Embryonic facial prominence (tissue), 1 donor: ENCODE data around the gene ZNF43.
A peak's percentile ranks its signal among the peaks of the same experiment; 100 is the strongest.
"Not testable (repeated sequence)": the region's sequence is repeated elsewhere in the genome, so short reads cannot be mapped to it uniquely, and the experiment has no call there.

ENCODE experiments used
- DNase-seq: peaks from one replicate; pipeline ENCODE4 v3.0.0-alpha.2; 2016; ENCODE audit errors: extremely low spot score

The ZNF43 gene

DNA sequence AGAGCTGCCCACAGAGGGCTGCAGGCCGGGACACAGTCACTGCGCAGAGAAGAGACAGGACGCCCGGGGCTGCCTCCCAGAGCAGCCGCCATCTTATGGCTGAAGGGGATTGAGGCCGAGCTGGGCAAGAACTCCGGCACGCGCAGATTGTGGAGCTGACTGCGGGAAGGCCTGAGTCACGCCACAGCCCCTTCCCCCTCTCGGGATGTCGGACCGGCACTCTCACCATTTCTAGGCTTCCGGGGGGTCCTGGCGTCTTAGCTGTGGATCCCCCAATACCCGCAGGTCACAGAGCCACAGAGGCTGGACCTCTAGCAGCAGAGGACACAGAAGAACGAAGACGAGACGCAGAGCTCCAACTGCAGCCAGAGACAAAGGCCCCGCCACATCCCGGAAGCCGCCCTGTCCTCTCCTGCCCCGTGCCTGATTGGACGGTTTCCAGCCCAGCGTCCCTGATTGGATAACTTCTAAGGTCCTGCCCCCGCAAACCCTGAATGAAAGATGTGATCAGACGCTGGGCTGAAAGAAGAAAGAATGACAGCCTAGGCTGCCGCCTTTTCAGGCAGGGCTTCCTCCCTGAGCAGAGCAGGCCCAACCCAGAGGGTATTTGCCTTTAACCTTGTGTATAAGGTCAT lies at the start of gene ZNF43:
Gene ZNF43, minus strand, starts transcription at position 373 of the 635 bp plus-strand sequence. Its CDS starts 144 bp downstream, at position 229.
- DNase-seq, result peak; percentile 76

DNA sequence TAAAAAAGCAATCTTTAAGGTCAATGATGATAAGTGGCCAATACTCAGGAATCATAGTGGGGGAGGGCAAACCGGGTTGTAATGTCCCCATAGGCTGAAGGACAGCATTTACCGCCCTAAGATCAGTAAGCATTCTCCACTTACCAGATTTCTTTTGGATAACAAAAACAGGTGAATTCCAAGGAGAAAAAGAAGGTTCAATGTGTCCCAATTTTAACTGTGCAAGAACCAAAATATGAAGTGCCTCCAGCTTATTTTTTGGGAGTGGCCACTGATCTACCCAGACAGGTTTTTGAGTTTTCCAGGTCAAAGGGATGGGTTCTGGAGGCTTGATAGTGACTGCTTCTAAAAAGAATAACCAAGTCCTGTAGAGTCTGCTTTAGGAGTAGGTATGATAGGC lies 49.5 kb upstream of the ZNF43 start:
- not testable (repeated sequence) for DNase-seq

DNA sequence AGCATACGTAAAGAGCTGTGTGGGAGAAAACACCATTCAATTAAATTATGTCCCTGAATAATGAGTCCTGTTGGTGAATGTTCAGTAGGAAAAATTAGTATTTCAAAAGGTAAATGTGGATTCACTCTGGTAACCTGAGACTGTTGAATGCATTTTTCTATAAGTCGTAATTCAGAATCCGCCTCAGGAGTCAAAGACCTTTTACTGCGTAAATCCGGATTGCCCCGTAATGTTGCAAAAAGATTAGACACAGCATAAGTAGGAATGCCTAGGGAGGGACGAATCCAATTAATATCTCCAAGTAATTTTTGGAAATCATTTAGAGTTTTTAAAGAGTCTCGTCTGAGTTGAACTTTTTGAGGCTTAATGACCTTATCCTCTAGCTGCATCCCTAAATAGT lies 48.8 kb upstream of the ZNF43 start:
- DNase-seq, result not testable (repeated sequence)

DNA sequence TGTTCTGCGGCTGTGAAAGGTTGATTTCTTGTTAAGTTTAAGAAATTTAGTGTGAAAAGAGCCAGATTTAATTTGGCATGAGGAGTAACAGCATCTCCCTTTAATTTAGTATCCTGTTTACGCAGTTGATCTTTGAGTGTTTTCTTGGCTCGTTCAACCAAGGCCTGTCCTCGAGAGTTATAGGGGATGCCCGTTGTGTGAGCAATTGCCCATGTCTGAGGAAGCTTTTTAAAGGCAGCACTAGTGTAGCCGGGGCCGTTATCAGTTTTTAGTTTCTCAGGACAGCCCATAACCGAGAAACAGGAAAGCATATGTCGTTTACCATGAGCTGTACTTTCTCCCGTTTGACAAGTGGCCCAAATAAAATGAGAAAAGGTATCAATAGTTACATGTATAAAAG lies 47.5 kb upstream of the ZNF43 start:
- no peak for DNase-seq

DNA sequence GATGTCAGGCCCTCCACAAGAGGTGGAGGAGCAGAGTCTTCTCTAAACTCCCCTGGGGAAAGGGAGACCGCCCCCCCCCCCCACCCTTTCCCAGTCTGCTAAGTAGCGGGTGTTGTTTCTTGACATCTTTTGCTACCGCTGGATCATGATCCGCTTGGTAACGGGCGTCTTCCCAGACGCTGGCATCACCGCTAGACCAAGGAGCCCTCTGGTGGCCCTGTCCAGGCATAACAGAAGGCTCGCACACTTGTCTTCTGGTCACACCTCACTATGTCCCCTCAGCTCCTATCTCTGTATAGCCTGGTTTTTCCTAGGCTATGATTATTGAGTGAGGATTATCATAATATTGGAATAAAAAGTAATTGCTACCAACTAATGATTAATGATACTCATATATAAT lies 44.8 kb upstream of the ZNF43 start:
- not testable (repeated sequence) for DNase-seq

DNA sequence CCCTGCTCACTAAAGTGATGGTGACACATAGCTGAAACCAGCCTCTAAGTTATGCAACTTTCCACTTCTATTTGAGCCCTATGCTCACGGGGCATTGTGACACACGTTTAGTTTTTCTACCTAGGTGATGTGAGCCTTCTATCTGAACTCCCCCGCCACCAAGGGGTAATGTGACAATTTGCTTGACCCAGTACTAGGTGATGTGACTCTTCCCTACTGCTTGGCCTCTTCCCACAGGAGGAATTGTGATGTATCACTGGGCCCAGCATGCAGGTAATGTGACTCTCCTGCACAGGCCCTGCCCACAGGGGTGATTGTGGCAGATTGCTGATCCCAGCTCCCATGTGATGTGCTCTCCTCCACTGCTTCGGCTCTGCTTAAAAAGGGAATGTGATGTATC lies 42.7 kb upstream of the ZNF43 start:
- no peak for DNase-seq

DNA sequence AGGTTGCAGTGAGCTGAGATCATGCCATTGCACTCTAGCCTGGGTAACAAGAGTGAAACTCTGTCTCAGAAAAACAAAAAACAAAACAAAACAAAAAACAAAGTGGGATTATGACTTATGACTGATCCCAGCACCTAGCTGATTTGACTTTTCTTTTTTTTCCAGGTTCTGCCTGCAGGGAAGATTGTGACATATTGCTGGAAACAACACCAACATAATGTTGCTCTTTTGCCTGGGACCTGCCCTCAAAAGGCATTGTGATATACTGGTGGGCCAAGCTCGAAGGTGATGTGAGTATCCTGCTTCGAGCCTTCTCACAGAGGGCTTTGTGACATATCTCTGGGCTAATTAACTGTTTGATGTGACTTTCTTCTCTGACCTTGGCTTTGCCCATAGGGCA lies 42.0 kb upstream of the ZNF43 start:
- no peak for DNase-seq

DNA sequence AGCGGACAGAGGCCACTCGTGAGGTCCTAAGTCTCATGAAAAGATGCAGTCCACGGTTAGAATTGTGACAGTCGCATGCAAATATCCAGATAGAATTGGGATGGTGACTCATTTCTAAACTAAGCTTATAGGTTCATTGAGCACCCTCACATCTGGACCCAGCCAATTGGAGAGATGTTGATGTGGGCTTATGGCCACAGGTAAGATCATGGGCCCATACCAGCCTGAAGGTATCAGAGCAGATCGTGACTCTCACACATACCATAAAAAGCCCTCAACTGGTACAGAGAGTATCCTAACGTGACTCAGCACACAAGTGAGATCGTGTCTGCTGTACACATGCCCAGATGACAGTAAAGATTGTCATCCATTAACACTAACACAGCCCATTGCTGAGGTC lies 40.6 kb upstream of the ZNF43 start:
- DNase-seq, result not testable (repeated sequence)

DNA sequence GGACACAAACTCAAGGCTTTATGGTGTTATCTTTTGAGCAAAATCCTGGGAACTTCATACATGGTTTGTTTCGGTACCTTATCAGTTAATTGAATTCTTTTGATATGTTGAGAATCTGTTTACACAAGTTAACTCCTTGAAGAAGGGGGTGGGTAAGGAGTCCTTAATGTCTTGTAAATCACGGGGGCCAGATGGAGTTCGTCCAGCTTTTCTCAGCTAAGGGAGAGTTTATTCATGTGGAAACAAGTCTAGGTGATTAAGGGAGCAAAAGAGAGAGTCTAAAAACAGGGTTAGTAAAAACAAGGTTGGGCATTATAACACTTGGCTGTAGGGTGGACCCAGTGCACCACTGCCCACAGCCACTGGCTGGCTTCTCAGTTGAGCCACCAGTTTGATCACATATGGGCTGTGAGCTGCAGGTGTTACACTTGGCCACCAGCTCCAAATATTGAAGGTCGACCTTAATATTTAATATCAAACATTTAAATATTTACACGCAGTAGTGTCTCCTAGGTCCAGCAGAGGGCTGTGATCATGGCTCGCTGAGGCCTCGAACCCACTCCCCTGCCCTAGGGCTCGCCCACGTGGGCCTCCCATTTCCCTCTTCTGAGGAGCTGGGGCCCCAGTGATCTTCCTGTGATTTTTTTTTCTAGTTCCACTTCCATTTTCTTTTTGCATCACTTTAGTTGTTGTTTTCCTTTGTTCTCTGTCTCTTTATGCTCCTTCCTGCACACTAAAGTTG lies 21.0 kb upstream of the ZNF43 start:
- no peak for DNase-seq

DNA sequence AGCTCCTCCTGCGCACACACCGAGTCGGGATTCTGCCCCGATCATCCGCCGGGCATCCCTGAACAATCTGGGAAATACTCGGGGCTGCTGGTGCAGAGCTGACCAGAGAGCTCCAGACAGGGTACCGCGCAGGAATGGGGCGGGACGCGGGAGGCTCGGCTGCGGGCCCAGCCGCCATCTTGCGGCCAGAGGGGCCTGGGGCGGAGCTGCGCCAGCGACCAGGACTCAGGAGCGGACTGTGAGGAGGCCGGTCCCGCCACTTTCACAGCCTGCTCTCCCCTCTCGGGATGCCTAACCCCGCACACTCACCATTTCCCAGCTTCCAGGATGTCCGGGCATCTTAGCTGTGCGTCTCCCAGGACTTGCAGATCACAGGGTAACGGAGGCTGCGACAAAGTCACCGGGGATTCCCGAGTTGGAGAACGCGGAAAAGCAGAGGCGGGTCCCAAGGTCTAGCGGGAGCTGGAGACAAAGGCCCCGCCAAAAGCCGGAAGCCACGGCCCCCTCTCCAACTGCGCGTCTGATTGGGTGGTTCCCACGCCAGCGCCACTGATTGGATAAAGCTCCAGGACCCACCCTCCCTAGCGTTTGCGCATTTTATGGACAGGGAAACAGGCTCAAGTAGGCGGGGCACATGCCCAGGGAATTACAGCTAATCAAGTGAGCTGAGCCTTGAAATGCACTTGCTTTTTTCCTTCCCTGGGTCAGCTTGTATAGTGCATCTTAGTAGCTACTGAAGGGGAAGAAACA lies 15.8 kb upstream of the ZNF43 start:
- peak; percentile 88 for DNase-seq

DNA sequence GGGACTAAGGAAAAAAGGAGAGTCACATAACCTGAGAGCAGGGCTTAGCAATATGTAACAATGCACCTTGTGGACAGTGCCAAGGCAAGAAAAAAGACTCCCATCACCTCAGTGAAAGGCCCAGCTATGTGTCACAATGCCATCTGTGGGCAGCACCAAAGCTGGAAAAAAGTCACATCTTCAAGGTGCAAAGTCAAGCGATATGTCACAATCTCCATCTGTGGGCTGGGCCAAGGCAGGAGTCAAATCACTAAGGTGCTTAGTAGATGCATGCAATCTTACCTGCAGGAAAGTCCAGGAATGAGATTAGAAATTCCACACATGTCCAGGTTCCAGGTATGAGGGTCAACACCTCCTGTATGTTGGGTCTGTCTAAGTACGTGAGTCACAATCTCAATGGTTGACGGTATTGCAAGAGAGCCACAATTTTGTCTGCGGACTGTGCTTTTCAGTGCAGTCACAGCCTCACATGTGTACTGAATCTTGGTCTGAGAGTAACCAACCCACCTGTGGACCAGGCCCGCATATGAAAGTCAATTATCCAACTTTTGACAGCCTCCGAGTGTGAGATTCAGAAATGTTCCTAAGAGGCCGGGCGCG lies 14.8 kb upstream of the ZNF43 start:
- no peak for DNase-seq

DNA sequence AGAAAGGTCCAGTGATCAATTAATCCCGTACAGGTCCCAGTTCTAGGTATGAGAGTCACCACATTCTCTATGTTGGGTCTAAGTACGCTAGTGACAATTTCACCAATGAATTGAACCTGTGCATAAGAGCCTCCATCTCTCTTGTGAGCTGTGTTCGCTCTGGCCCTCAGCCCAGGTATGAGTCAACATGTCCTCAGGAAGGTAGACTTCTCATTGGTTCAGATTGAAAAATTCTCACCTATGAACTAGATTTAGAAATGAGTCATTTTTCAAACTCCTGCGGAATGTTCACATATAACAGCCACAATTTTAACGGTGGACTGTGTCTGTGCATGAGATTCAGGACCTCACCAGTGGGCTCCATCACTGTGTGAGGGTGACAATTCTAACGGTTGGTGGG lies 12.7 kb upstream of the ZNF43 start:
- DNase-seq, result no peak

DNA sequence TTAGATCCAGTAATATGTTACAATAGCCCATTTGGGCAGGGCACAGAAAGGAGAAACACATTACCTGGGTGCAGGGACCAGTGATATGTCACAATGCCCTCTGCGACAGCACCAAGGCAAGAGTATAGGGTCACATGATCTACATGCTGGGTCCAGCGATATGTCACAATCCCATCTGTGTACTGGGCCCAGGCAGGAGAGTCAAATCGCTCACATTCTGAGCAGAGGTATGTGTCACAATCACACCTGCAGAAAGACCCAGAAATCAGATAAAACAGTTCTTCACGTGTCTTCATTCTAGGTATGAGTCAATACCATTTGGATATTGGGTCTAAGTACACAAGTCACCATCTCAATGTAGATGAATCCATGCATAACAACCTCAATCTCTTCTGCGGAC lies 7.1 kb upstream of the ZNF43 start:
- DNase-seq, result no peak

DNA sequence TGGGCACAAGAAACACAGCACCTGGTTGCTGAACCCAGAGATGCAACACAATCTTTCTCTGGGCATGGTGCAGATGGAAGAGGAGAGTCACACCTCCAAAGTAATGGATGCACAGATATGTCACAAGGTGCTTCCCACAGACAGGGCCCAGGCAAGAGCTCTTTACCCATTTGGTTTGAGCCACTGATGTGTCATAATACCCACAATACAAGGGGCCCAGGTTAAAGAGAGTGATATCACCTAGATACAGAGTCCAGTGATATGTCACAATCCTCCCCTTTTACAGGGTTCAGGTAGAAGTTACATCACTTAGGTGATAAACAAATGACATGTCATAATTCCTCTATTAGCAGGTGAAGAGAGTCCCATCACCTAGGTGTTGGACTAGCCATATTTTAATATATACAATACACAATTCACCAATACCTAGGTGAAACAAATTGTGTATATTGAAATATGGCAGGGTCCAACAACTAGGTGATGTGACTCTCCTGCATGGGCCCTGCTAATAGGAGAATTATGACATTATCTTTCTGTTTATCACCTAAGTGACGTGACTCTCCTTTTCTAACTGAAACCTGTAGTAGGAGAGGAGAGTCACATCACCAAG lies 5.6 kb upstream of the ZNF43 start:
- DNase-seq, result no peak

DNA sequence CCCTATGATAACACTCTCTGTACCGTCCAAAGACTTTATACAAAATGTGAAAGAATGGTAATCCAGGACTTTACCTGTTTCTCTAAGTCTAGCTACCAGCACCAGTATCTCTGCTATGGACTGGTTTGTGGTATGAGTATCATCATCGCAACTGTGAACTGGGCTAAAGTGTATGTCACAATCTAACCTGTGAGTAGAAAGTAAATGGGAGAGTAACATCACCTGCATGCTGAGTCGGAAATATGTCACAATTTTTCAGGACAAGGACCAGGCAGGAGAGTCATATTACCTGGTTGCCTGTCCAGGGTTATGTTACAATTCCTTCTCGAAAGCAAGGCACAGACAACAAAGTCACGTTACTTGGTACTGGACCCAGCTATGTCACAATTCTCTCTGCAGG lies 5.1 kb upstream of the ZNF43 start:
- no peak for DNase-seq

DNA sequence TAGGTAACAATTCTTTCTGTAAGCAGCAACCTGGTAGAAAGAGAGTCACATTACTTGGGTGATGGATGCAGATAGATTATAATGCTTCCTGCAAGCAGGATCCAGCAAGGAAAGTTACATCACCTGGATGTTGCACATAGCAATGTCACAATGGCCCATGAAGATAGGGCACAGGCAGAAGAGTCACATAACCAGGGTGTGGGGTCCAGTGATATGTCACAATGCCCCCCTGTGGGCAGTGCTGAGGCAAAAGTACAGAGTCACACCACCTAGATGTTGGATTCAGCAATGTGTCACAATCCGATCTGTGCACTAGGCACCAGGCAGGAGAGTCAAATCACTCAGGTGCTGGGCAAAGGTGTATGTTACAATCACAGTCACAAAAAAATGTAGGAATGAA lies 4.0 kb upstream of the ZNF43 start:
- no peak for DNase-seq

DNA sequence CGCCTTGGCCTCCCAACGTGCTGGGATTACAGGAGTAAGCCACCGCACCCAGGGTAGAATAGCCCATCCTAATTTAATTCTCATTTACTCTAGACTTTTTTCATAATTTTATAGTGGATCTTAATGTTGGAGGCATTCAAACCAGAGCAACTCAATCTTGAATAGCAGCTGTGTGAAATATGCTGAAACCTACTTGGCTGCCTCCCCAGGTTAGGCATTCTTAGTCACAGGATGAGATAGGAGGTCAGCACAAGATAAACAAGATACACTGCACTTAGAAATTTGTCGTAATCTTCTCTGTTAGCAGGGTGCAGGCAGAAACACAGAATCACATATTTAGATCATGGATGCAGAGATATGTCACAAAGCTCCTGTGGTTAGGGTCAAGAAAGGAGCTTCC lies 2.7 kb upstream of the ZNF43 start:
- no peak for DNase-seq

DNA sequence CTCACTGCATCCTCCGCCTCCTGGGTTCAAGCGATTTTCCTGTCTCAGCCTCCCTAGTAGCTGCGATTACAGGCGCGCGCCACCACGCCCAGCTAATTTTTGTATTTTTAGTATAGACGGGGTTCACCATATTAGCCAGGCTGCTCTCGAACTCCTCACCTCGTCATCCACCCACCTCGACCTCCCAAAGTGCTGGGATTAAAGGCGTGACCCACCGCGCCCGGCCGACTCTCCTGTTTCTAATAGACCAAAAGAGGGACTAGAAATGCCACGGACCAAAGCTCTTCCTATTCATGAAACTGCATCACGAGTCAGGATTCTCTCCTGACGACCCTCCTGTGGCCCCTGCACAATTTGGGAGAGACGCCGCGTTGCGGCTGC lies 563 bp downstream of the ZNF43 start:
- DNase-seq, result peak; percentile 49

DNA sequence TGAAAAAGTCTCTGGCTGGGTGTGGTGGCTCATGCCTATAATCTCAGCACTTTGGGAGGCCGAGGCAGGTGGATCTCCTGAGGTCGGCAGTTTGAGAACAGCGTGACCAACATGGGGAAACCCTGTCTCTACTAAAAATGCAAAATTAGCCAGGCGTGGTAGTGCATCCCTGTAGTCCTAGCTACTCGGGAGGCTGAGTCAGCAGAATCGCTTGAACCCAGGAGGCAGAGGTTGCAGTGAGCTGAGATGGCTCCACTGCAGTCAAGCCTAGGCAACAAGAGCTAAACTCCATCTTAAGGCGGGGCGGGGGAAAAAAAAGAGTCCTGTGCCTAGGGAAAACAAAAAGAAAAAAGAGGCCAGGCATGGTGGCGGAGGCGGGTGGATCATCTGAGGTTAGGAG lies 2.2 kb downstream of the ZNF43 start:
- DNase-seq, result no peak

DNA sequence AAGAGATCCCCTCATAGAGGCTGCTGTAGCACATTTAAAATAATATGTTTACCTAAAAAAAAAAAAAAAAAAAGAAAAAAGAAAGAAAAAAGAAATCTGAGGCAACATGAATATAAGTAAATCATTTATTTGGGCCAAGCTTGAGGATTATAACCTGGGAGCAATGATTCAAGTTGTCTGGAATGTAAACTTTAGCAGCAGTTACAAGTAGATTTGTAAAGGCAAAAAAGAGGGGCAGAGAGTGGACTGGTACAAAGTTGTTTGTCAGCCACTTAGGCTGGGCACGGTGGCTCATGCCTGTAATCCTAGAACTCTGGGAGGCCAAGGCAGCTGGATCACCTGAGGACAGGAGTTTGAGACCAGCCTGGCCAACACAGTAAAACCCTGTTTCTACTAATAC lies 11.3 kb downstream of the ZNF43 start:
- no peak for DNase-seq

DNA sequence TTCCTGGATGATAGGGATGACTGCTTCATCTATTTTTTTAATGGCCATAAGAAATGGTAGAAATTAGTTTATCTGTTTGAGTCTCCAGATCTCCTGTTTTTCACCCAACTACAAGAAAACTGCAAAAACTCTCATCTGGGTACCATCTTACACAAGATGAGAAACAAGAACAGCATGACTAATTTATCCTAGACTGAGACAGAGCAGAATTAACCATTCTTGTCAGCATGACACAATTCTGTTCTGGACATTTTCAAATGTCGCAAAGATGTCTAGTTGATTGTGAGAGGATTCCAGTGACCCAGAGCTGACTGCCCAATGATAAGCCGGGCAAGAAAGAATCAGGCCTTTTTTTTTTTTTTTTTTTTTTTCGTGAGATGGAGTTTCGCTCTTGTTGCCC lies 12.8 kb downstream of the ZNF43 start:
- DNase-seq, result no peak

DNA sequence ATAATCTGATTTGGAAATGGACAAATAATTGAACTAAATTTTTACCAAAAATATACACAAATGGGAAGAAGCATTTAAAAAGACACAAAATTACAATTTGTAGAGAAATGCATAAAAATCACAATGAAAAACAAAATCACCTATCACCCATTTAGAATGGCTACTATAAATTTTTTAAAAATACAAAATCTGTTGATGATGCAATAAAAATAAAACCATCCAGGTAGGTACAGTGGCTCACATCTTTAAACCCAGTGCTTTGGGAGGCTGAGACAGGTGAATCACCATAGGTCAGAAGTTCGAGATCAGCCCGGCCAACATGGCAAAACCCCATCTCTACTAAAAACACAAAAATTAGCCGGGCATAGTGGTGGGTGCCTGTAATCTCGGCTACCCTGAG lies 23.5 kb downstream of the ZNF43 start:
- DNase-seq, result no peak
